NCI-H524 (cell line): ENCODE measurements around the gene SLK.
A peak's percentile ranks its signal among the peaks of the same experiment; 100 is the strongest.

Experiments used
- DNase-seq, 2 experiments: peaks; one replicate each; lab custom pipeline; 2025; lab: John Stamatoyannopoulos, UW

Gene SLK

GRCh38 chr10:103966671-103967447, at the start of gene SLK:
Gene SLK (plus strand): TSS chr10:103967140. CDS start chr10:103967746, 606 bp downstream.
- DNase-seq: peak; percentile 14 to 69

GRCh38 chr10:103917302-103918052, 49.5 kb upstream of the SLK start:
- DNase-seq: peak in 1 of 2 experiments; percentile 25

- peak; percentile 77 to 84 for DNase-seq
Measured at GRCh38 chr10:103918053-103918846, 48.7 kb upstream of the SLK start, which contains the start of gene STN1. Gene STN1 (minus strand): TSS chr10:103918184. CDS start chr10:103917594, 590 bp downstream.

- no peak for DNase-seq
Measured at GRCh38 chr10:103919648-103920025, 47.3 kb upstream of the SLK start.

GRCh38 chr10:103921248-103921647, 45.7 kb upstream of the SLK start:
- DNase-seq: no peak

- no peak for DNase-seq
Measured at GRCh38 chr10:103921750-103922195, 45.2 kb upstream of the SLK start.

- no peak for DNase-seq
Measured at GRCh38 chr10:103922659-103923058, 44.3 kb upstream of the SLK start.

GRCh38 chr10:103923502-103923901, 43.4 kb upstream of the SLK start:
- DNase-seq: no peak

GRCh38 chr10:103925591-103925990, 41.3 kb upstream of the SLK start:
- DNase-seq: no peak

- DNase-seq: peak in 1 of 2 experiments; percentile 50
Measured at GRCh38 chr10:103926722-103927319, 40.1 kb upstream of the SLK start.

GRCh38 chr10:103928784-103929183, 38.2 kb upstream of the SLK start:
- no peak for DNase-seq

GRCh38 chr10:103929381-103929921, 37.5 kb upstream of the SLK start:
- DNase-seq: peak; percentile 66 to 86

- DNase-seq: peak; percentile 30 to 65
Measured at GRCh38 chr10:103930449-103930848, 36.5 kb upstream of the SLK start.

- no peak for DNase-seq
Measured at GRCh38 chr10:103930881-103931280, 36.1 kb upstream of the SLK start.

GRCh38 chr10:103931603-103932002, 35.3 kb upstream of the SLK start:
- no peak for DNase-seq

GRCh38 chr10:103932271-103932670, 34.7 kb upstream of the SLK start:
- DNase-seq: no peak

GRCh38 chr10:103932971-103933370, 34.0 kb upstream of the SLK start:
- peak; percentile 36 to 81 for DNase-seq

- DNase-seq: peak in 1 of 2 experiments; percentile 15
Measured at GRCh38 chr10:103933557-103934121, 33.3 kb upstream of the SLK start.

- no peak for DNase-seq
Measured at GRCh38 chr10:103934308-103934707, 32.6 kb upstream of the SLK start.

GRCh38 chr10:103936022-103936421, 30.9 kb upstream of the SLK start:
- peak; percentile 3 to 34 for DNase-seq

GRCh38 chr10:103939522-103939921, 27.4 kb upstream of the SLK start:
- DNase-seq: no peak
